D721Med (cell line): ENCODE results near the gene LRRC4.

Experiments
- DNase-seq: peaks from one replicate; pipeline ENCODE4 v3.0.0; 2011; ENCODE audit warnings: low spot score; ENCODE audit not compliant: insufficient read length
- FAIRE-seq: peaks from 2 replicates; lab custom pipeline; 2011; peaks lifted over from hg19 to GRCh38; lab: Jason Lieb, UNC
- CTCF ChIP-seq: IDR thresholded peaks from 2 replicates; pipeline ENCODE4 v1.5.1; 2012; ENCODE audit warnings: mild to moderate bottlenecking, control low read depth; ENCODE audit not compliant: insufficient read depth; ENCODE audit errors: missing control alignments

Gene LRRC4

GRCh38 chr7:127995881-127996215 lies 35.4 kb downstream of the LRRC4 start:
- no peak for TF ChIP-seq CTCF
- FAIRE-seq: no peak
- DNase-seq: no peak

GRCh38 chr7:127995156-127995880 lies 35.9 kb downstream of the LRRC4 start:
- no peak for DNase-seq
- no peak for FAIRE-seq
- no peak for TF ChIP-seq CTCF

- DNase-seq (no peak), FAIRE-seq (no peak)
- no peak for TF ChIP-seq CTCF
Observed at GRCh38 chr7:127993987-127994386, 37.2 kb downstream of the LRRC4 start.

- no peak for TF ChIP-seq CTCF
- FAIRE-seq (no peak), DNase-seq (no peak)
Observed at GRCh38 chr7:127993317-127993716, 37.9 kb downstream of the LRRC4 start.

- FAIRE-seq: no peak
Observed at GRCh38 chr7:127988751-127989150, 42.5 kb downstream of the LRRC4 start.

GRCh38 chr7:127986581-127987521 lies 44.4 kb downstream of the LRRC4 start:
- DNase-seq (no peak), FAIRE-seq (no peak)
- no peak for TF ChIP-seq CTCF

More at GRCh38 chr7:127988751-127989150, 42.5 kb downstream of the LRRC4 start:
- no peak for DNase-seq
- TF ChIP-seq CTCF: no peak

GRCh38 chr7:127983804-127984332 lies 47.4 kb downstream of the LRRC4 start:
- no peak for FAIRE-seq
- TF ChIP-seq CTCF: no peak
- no peak for DNase-seq
